ENCODE measurements around the gene C16orf78. TPM values are rescaled to one million over a fixed set of nuclear protein-coding genes. Genes with fewer than 3 reads are reported as not detected.

The C16orf78 gene
- total RNA-seq, 1 experiment from 2014 or later: not detected

GRCh38 chr16:49327466-49327865 is 46.1 kb upstream of the C16orf78 start (continued):
- no peak for TF ChIP-seq ZNF263 (CRISPR knock-in tag; IDR thresholded peaks at IDR 0.05; ENCODE audit: low read depth)
- TF ChIP-seq, protein P1, sequence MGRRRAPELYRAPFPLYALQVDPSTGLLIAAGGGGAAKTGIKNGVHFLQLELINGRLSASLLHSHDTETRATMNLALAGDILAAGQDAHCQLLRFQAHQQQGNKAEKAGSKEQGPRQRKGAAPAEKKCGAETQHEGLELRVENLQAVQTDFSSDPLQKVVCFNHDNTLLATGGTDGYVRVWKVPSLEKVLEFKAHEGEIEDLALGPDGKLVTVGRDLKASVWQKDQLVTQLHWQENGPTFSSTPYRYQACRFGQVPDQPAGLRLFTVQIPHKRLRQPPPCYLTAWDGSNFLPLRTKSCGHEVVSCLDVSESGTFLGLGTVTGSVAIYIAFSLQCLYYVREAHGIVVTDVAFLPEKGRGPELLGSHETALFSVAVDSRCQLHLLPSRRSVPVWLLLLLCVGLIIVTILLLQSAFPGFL (CRISPR knock-in tag; IDR thresholded peaks at IDR 0.05; ENCODE audit: borderline replicate concordance): no peak

- peaks cover 3% of the 10 kb centered on the region for H3K4me1 Mint-ChIP-seq
- no peak for ATAC-seq
- CTCF ChIA-PET: no interaction called here
- H3K9me3 Mint-ChIP-seq: no peaks in the 10 kb centered on the region
- no peaks in the 10 kb centered on the region for H3K36me3 Mint-ChIP-seq
- H3K27me3 Mint-ChIP-seq (ENCODE audit: low read depth): no peaks in the 10 kb centered on the region; the same call in 1 of the 2 replicates
- H3K4me3 Mint-ChIP-seq: no peak overlapping the region
- POLR2A ChIA-PET: no interaction called here
- no peak for DNase-seq (ENCODE audit: low spot score)
- no peak overlapping the region for H3K27ac Mint-ChIP-seq
- TF ChIP-seq AFF4 (CRISPR knock-in tag; IDR thresholded peaks at IDR 0.05; ENCODE audit: borderline replicate concordance) (no peak), RELA (CRISPR knock-in tag; IDR thresholded peaks at IDR 0.05; ENCODE audit: borderline replicate concordance) (no peak), HMGXB4 (CRISPR knock-in tag; IDR thresholded peaks at IDR 0.05) (no peak), ZNF263 (CRISPR knock-in tag; IDR thresholded peaks at IDR 0.05; ENCODE audit: low read depth) (no peak), NR2C2 (CRISPR knock-in tag; IDR thresholded peaks at IDR 0.05) (no peak), RORB (CRISPR knock-in tag; IDR thresholded peaks at IDR 0.05) (no peak), FOXP1 (CRISPR knock-in tag; IDR thresholded peaks at IDR 0.05; ENCODE audit: borderline replicate concordance) (no peak), MXD4 (CRISPR knock-in tag; IDR thresholded peaks at IDR 0.05; ENCODE audit: borderline replicate concordance) (no peak), SOX15 (CRISPR knock-in tag; IDR thresholded peaks at IDR 0.05) (no peak), ERG (CRISPR knock-in tag; IDR thresholded peaks at IDR 0.05) (no peak), OVOL2 (CRISPR knock-in tag; IDR thresholded peaks at IDR 0.05; ENCODE audit: borderline replicate concordance) (no peak), GABPB1 (CRISPR knock-in tag; IDR thresholded peaks at IDR 0.05) (no peak), TEAD4 (CRISPR knock-in tag; IDR thresholded peaks at IDR 0.05) (no peak)
- TF ChIP-seq, protein P2, sequence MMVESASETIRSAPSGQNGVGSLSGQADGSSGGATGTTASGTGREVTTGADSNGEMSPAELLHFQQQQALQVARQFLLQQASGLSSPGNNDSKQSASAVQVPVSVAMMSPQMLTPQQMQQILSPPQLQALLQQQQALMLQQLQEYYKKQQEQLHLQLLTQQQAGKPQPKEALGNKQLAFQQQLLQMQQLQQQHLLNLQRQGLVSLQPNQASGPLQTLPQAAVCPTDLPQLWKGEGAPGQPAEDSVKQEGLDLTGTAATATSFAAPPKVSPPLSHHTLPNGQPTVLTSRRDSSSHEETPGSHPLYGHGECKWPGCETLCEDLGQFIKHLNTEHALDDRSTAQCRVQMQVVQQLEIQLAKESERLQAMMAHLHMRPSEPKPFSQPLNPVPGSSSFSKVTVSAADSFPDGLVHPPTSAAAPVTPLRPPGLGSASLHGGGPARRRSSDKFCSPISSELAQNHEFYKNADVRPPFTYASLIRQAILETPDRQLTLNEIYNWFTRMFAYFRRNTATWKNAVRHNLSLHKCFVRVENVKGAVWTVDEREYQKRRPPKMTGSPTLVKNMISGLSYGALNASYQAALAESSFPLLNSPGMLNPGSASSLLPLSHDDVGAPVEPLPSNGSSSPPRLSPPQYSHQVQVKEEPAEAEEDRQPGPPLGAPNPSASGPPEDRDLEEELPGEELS (CRISPR knock-in tag; IDR thresholded peaks at IDR 0.05): no peak
- TF ChIP-seq, protein P1 (CRISPR knock-in tag; IDR thresholded peaks at IDR 0.05; ENCODE audit: borderline replicate concordance): no peak
- TF ChIP-seq, protein P3, sequence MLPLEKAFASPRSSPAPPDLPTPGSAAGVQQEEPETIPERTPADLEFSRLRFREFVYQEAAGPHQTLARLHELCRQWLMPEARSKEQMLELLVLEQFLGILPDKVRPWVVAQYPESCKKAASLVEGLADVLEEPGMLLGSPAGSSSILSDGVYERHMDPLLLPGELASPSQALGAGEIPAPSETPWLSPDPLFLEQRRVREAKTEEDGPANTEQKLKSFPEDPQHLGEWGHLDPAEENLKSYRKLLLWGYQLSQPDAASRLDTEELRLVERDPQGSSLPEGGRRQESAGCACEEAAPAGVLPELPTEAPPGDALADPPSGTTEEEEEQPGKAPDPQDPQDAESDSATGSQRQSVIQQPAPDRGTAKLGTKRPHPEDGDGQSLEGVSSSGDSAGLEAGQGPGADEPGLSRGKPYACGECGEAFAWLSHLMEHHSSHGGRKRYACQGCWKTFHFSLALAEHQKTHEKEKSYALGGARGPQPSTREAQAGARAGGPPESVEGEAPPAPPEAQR (CRISPR knock-in tag; IDR thresholded peaks at IDR 0.05): no peak
- TF ChIP-seq, protein P4, sequence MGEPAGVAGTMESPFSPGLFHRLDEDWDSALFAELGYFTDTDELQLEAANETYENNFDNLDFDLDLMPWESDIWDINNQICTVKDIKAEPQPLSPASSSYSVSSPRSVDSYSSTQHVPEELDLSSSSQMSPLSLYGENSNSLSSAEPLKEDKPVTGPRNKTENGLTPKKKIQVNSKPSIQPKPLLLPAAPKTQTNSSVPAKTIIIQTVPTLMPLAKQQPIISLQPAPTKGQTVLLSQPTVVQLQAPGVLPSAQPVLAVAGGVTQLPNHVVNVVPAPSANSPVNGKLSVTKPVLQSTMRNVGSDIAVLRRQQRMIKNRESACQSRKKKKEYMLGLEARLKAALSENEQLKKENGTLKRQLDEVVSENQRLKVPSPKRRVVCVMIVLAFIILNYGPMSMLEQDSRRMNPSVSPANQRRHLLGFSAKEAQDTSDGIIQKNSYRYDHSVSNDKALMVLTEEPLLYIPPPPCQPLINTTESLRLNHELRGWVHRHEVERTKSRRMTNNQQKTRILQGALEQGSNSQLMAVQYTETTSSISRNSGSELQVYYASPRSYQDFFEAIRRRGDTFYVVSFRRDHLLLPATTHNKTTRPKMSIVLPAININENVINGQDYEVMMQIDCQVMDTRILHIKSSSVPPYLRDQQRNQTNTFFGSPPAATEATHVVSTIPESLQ (CRISPR knock-in tag; IDR thresholded peaks at IDR 0.05): no peak
These were observed 45.3 kb upstream of the C16orf78 start for GRCh38 chr16:49328325-49328724.

Measured in WTC11 (cell line).